ENCODE data around the gene ITPR2.

Gene ITPR2

GRCh38 chr12:26726956-26727355, 106.0 kb downstream of the ITPR2 start:
- TF ChIP-seq CTCF (IDR thresholded peaks at IDR 0.05; ENCODE audit: low read depth, low read length) = no peak
- no peak overlapping the region for H3K4me3 ChIP-seq (ENCODE audit: low read depth, low read length)

- TF ChIP-seq CTCF (IDR thresholded peaks at IDR 0.05; ENCODE audit: low read depth, low read length) = no peak
- H3K4me3 ChIP-seq (ENCODE audit: low read depth, low read length) = no peak overlapping the region
Observed at GRCh38 chr12:26725276-26725916, 107.6 kb downstream of the ITPR2 start.

- TF ChIP-seq CTCF (IDR thresholded peaks at IDR 0.05; ENCODE audit: low read depth, low read length) = no peak
- peak overlapping the region; percentile 40 for H3K4me3 ChIP-seq (ENCODE audit: low read depth, low read length)
Observed at GRCh38 chr12:26724309-26724702, 108.7 kb downstream of the ITPR2 start.

- H3K4me3 ChIP-seq (ENCODE audit: low read depth, low read length) = peak overlapping the region; percentile 40
- TF ChIP-seq CTCF (IDR thresholded peaks at IDR 0.05; ENCODE audit: low read depth, low read length) = no peak
Observed at GRCh38 chr12:26723379-26724308, 109.3 kb downstream of the ITPR2 start.

GRCh38 chr12:26721800-26722199, 111.2 kb downstream of the ITPR2 start:
- no peak for TF ChIP-seq CTCF (IDR thresholded peaks at IDR 0.05; ENCODE audit: low read depth, low read length)
- H3K4me3 ChIP-seq (ENCODE audit: low read depth, low read length) = no peak overlapping the region

- H3K4me3 ChIP-seq (ENCODE audit: low read depth, low read length) = no peak overlapping the region
- 0 out of 2 replicates have a peak, but pooled peaks have one; percentile 6 for TF ChIP-seq CTCF (IDR thresholded peaks at IDR 0.05; ENCODE audit: low read depth, low read length)
Observed at GRCh38 chr12:26719852-26720251, 113.1 kb downstream of the ITPR2 start.

- no peak for TF ChIP-seq CTCF (IDR thresholded peaks at IDR 0.05; ENCODE audit: low read depth, low read length)
- H3K4me3 ChIP-seq (ENCODE audit: low read depth, low read length) = no peak overlapping the region
Observed at GRCh38 chr12:26717757-26718156, 115.2 kb downstream of the ITPR2 start.
